Measurements from ENCODE around the gene ABCC4.

- TF ChIP-seq CTCF (conservative IDR thresholded peaks at IDR 0.05) (no peak), ZFX (IDR thresholded peaks at IDR 0.05) (no peak)
Observed at GRCh38 chr13:95159458-95159857, 141.8 kb downstream of the ABCC4 start.
